ENCODE results near the gene PHACTR2. TPM values are rescaled to one million over a fixed set of nuclear protein-coding genes. Genes with fewer than 3 reads are reported as not detected.

The PHACTR2 gene
- total RNA-seq, 1 donor from 2014 or later: 110 TPM

DNA sequence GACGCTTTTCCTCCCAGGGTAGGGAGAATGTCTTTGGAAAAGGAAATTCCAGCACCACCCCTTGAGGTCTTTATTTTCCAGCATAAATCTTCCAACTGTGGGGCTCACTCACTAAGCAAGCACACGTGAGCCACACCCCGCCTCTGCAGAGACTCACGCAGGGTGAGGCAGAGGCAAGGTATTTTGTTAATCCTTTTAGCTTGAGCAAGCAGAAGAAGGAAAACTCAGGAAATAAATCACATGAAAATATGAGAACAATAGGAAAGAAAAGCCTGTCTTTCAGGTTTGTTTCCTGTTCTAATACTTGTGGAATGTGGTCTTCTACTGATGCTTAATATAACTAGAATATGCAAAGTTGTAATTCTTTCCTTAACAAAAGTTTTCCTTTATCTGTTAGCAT lies 4.1 kb upstream of the PHACTR2 start:
- DNase-seq (ENCODE audit: low spot score): no peak
- peaks cover 16% of the 10 kb centered on the region for H3K9me3 Mint-ChIP-seq (ENCODE audit: low read depth)
- H3K36me3 Mint-ChIP-seq (ENCODE audit: low read depth): peaks cover 10% of the 10 kb centered on the region
- H3K4me1 Mint-ChIP-seq (ENCODE audit: low read depth): peaks cover 42% of the 10 kb centered on the region
- TF ChIP-seq, protein P1, sequence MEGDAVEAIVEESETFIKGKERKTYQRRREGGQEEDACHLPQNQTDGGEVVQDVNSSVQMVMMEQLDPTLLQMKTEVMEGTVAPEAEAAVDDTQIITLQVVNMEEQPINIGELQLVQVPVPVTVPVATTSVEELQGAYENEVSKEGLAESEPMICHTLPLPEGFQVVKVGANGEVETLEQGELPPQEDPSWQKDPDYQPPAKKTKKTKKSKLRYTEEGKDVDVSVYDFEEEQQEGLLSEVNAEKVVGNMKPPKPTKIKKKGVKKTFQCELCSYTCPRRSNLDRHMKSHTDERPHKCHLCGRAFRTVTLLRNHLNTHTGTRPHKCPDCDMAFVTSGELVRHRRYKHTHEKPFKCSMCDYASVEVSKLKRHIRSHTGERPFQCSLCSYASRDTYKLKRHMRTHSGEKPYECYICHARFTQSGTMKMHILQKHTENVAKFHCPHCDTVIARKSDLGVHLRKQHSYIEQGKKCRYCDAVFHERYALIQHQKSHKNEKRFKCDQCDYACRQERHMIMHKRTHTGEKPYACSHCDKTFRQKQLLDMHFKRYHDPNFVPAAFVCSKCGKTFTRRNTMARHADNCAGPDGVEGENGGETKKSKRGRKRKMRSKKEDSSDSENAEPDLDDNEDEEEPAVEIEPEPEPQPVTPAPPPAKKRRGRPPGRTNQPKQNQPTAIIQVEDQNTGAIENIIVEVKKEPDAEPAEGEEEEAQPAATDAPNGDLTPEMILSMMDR (IDR thresholded peaks at IDR 0.05): no peak
- peak overlapping the region; percentile 49 for H3K4me3 Mint-ChIP-seq (ENCODE audit: unreplicated experiment)
- H3K27me3 Mint-ChIP-seq (ENCODE audit: low read depth): no peaks in the 10 kb centered on the region
- peak overlapping the region; percentile 82 for H3K27ac Mint-ChIP-seq (ENCODE audit: unreplicated experiment)

DNA sequence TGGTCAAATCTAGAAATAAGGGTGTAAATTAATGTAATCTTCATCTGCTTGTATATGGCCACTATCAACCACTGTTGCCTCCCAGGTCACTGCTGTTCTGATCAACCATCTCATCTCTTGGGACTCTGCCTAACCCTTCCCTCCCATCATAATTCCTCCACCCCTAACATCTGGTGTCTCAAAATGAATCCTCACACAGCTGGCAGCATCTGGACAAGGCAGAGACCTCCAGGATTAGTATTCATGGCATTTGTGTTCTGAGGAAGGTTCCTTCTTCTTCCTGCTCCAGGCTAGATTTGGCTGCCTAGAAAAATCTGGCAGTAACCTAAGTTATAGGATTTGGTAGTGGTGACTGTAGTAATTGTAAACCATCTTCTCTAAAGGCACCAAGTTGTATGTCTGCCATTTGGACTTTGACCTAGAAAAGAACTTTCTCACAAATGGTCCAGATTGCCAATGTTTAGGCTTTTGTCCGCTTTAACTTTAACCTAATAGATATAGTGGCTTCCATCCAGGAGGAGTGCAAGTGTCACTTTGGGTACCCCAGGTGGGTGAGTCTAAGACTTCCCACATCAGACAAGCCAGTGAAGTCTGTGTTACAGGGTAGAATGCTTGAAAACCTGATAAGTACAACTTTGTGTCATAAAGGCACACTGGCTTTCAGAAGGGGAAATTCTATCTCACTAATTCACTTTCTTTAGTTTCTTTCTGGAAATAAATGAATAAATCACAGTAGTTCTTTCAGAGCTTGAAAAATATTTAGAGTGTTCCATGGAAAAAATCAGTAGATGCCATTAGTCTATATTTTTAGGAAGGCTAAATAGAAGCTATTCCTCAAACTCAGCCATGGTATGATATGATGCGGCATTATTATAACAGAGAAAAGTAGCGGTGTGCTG lies 3.0 kb upstream of the PHACTR2 start:
- H3K27me3 Mint-ChIP-seq (ENCODE audit: low read depth): no peaks in the 10 kb centered on the region
- peak overlapping the region; percentile 82 for H3K27ac Mint-ChIP-seq (ENCODE audit: unreplicated experiment)
- H3K9me3 Mint-ChIP-seq (ENCODE audit: low read depth): peaks cover 6% of the 10 kb centered on the region
- no peak for DNase-seq (ENCODE audit: low spot score)
- no peak overlapping the region for H3K4me3 Mint-ChIP-seq (ENCODE audit: unreplicated experiment)
- TF ChIP-seq, protein P1 (IDR thresholded peaks at IDR 0.05): no peak
- H3K36me3 Mint-ChIP-seq (ENCODE audit: low read depth): peaks cover 3% of the 10 kb centered on the region
- peaks cover 49% of the 10 kb centered on the region for H3K4me1 Mint-ChIP-seq (ENCODE audit: low read depth)

DNA sequence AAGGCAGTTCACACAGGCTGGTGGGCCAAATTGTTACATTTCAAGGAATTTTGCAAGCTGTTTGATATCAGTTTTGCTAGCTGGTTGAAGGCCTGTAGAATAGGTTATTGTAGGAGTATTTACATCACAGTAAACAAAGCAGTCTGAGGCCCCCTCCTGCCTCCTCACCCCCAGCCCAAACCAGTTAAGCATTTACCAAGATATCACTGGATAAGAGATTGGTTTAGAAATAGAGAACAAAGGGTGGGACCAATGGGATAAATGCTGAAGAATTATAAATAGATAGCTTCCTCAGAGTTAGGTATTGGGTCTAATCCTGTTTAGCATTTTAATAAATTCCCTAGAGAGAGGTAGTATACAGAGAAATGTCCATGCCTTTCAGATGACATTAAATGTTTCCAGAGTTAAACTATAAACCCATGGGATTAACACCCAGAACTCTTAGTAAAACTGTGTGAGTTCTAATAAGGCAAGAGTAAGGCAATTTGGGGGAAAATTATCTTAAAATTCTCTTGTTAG lies 2.3 kb upstream of the PHACTR2 start:
- DNase-seq (ENCODE audit: low spot score): no peak
- H3K4me1 Mint-ChIP-seq (ENCODE audit: low read depth): peaks cover 56% of the 10 kb centered on the region
- H3K36me3 Mint-ChIP-seq (ENCODE audit: low read depth): peaks cover 3% of the 10 kb centered on the region
- TF ChIP-seq, protein P1 (IDR thresholded peaks at IDR 0.05): no peak
- H3K4me3 Mint-ChIP-seq (ENCODE audit: unreplicated experiment): no peak overlapping the region
- H3K27ac Mint-ChIP-seq (ENCODE audit: unreplicated experiment): peak overlapping the region; percentile 82
- H3K9me3 Mint-ChIP-seq (ENCODE audit: low read depth): peaks cover 2% of the 10 kb centered on the region
- no peaks in the 10 kb centered on the region for H3K27me3 Mint-ChIP-seq (ENCODE audit: low read depth)

DNA sequence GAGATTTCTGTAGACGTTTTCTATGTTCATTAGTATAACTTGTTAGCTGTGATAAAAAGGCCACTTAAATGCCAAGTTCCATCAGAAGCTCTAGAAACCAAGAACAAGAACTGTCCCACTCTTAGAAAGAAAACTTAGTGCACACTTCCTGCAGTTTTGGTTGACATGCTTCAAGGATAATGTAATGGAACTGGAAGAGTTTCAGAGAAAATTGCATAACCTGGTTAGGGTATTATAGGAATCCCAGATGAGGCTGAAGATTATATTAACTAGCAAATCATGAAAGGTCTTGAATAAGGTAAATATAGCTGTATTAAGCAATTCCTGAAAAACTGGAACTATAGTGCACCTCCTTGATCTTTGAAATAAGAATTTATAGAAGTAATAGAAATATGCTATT lies 1.8 kb upstream of the PHACTR2 start:
- TF ChIP-seq, protein P1 (IDR thresholded peaks at IDR 0.05): no peak
- DNase-seq (ENCODE audit: low spot score): no peak
- Mint-ChIP-seq H3K4me1 (ENCODE audit: low read depth) (peaks cover 61% of the 10 kb centered on the region), H3K9me3 (ENCODE audit: low read depth) (no peaks in the 10 kb centered on the region), H3K27ac (ENCODE audit: unreplicated experiment) (peak overlapping the region; percentile 41), H3K36me3 (ENCODE audit: low read depth) (peaks cover 3% of the 10 kb centered on the region), H3K4me3 (ENCODE audit: unreplicated experiment) (no peak overlapping the region), H3K27me3 (ENCODE audit: low read depth) (no peaks in the 10 kb centered on the region)

DNA sequence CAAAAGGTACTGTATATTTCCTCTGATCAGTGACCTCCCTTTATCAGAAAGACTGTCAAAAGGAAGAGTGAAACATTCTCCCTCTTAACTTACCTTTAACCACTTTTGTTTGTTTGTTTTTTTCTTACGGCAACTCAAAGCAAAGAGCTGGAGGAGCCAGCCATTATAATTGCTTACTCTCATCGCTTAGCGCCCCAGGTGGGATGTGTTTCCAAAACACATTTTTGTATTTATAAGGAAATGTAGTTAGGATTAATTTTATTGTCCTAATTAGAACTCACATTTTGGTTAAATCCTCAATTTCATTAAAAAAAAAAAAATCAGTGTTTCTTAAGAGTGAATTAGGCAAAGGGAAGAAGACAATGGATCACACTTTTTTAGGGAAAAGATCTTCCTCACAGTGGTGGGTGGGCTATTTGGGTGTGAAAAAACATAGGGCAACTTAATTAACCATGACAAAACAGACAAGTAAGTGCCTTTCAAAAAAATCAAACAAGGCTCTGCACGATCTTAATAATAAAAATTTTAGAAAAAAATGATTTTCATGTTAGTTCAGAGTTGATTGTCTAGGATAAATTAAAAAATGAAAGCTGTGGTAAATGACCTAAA lies 1.2 kb upstream of the PHACTR2 start:
- peaks cover 67% of the 10 kb centered on the region for H3K4me1 Mint-ChIP-seq (ENCODE audit: low read depth)
- no peaks in the 10 kb centered on the region for H3K36me3 Mint-ChIP-seq (ENCODE audit: low read depth)
- TF ChIP-seq, protein P1 (IDR thresholded peaks at IDR 0.05): no peak
- no peak overlapping the region for H3K4me3 Mint-ChIP-seq (ENCODE audit: unreplicated experiment)
- H3K9me3 Mint-ChIP-seq (ENCODE audit: low read depth): no peaks in the 10 kb centered on the region
- no peak for DNase-seq (ENCODE audit: low spot score)
- peak overlapping the region; percentile 61 for H3K27ac Mint-ChIP-seq (ENCODE audit: unreplicated experiment)
- no peaks in the 10 kb centered on the region for H3K27me3 Mint-ChIP-seq (ENCODE audit: low read depth)
